GM12801 (cell line): ENCODE measurements around the gene MET.

Experiments used
- CTCF ChIP-seq: IDR thresholded peaks from one replicate; pipeline ENCODE4 v1.5.1; 2011; ENCODE audit warnings: control low read depth; ENCODE audit not compliant: insufficient read length; ENCODE audit errors: extremely low read depth

Gene MET

DNA sequence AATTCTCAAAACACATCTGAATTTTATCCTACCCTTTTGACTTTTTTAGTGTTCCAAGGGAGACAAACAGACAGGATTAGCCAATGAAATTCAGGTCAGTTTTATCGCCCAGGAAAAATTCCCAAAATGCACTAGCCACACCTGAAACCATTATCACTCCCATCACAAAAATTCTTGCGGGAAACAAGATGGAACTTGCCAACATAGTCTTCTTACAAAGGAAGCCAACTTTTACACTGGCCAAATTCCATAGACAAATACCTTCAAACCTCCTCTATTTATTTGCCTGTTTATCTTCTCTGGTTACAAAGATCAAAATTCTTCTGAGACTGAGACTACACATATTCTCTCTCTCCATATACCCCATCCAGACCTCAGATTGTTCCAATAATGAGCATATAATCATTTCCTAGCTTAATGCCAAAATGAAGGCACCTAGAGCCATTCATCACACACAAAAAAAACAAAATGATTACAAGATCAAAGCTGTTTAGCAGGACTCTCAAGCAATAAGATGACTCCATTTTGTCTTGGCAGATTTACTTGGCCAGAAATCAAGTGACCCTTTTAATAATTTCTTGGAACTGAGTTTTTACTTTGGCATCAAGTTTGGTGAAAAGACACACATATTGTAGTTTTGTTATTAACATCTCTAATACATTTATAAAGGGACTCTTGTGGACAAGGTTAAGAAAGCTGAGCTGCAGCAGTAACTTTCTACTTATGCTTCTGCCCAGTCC, 30.2 kb downstream of the MET start:
- no peak for TF ChIP-seq CTCF

GRCh38 chr7:116704650-116705228, 32.7 kb downstream of the MET start:
- no peak for TF ChIP-seq CTCF

GRCh38 chr7:116705419-116705818, 33.4 kb downstream of the MET start:
- no peak for TF ChIP-seq CTCF

DNA sequence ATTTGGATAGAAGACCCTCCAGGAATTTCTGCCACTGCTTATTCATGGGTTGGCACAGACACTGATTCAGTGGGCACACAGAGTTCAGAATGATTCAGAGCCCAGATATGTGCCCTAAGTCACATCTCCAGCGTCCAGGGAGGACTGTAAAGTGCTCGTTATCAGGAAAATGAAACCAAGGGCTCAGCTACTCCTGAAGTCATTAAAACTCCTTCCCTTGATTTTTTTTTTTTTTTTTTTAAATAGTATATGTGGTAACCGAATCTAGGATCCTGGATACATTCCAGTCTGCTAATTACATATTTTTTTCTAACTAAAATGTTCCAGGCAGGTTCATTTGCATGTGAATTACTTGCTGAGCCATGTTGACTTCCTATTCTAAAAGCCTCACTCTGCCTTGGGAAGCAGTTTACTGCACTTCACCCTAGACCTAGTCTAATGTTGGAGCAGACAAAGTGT, 34.7 kb downstream of the MET start:
- TF ChIP-seq CTCF: no peak

DNA sequence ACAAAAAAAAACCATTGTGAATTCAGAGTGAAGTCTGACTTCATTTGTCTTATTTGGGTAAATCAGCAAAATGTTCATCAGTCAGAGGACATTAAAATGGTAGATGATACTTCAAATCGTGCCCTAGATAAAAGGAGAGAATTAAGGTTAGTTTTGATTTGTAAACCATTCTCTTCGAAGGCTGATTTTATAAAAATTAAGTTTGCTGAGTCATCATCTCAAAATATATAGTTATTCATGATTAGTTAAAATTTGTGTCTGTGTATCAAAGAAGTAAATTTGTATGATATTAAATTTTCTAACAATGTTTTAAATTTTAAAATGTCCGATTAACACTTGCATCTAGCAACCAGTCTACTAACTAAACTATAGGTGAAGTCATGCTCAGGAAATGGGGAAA, 35.3 kb downstream of the MET start:
- TF ChIP-seq CTCF: no peak

GRCh38 chr7:116708248-116708647, 36.3 kb downstream of the MET start:
- no peak for TF ChIP-seq CTCF

- TF ChIP-seq CTCF: no peak
Measured at GRCh38 chr7:116708861-116709260, 36.9 kb downstream of the MET start.
